HepG2 (cell line): Measurements from ENCODE around the gene FOXD4L6. TPM values are rescaled to one million over a fixed set of nuclear protein-coding genes. Genes with fewer than 3 reads are reported as not detected.
"Not testable (repeated sequence)": the region's sequence is repeated elsewhere in the genome, so short reads cannot be mapped to it uniquely, and the experiment has no call there.

ENCODE experiments used
- ATAC-seq: fragments of 200-7000 bp; cut with Tn5 transposase; 3 replicates; pipeline ENCODE4 v1.9.1; 2020; ENCODE audit warnings: mild to moderate bottlenecking, moderate library complexity
- BruUV-seq: library from RNA; stranded (reverse); fragments of 400-500 nt; replicated peaks from 2 replicates; lab custom pipeline; 2021; lab: Mats Ljungman, UMichigan
- CTCF ChIA-PET: fragments of 300-600 bp; formaldehyde crosslinking; extraction: SDS; loops from one replicate; lab custom pipeline; 2021; ENCODE audit warnings: low total read pairs, inconsistent platforms, low intra/inter-chr PET ratio; lab: Yijun Ruan, JAX
- POLR2A ChIA-PET: fragments of 350-600 bp; sonication (Branson Sonifier 250); formaldehyde crosslinking; loops from one replicate; lab custom pipeline; 2020; ENCODE audit warnings: antibody characterized with exemption, inconsistent platforms; lab: Yijun Ruan, JAX
- DNase-seq: peaks from one replicate; pipeline ENCODE4 v3.0.0-alpha.2; 2015; ENCODE audit warnings: low spot score
- FAIRE-seq: peaks from 3 replicates; lab custom pipeline; 2011; peaks lifted over from hg19 to GRCh38; lab: Jason Lieb, UNC
- H2AFZ ChIP-seq: one replicate; pipeline ENCODE4 v1.6.1; 2011; ENCODE audit warnings: low read length, inconsistent platforms
- H3K27ac ChIP-seq: fragments of 300-600 bp; 3 replicates; pipeline ENCODE4 v1.8.0; 2011; ENCODE audit warnings: mixed run types, mild to moderate bottlenecking, mixed read lengths, low read length, inconsistent platforms; ENCODE audit not compliant: insufficient read depth; ENCODE audit errors: extremely low read length
- H3K27me3 ChIP-seq, 2 experiments: fragments of 200-600 bp in 1 of 2; 2 replicates in 1 of 2; 3 replicates in 1 of 2; pipeline versions ENCODE4 v1.6.0 to v1.8.0; 2011; ENCODE audit warnings: low read length in 2 of 2, mild to moderate bottlenecking in 2 of 2, moderate library complexity in 2 of 2, inconsistent platforms in 1 of 2; ENCODE audit not compliant: insufficient read depth in 2 of 2, control insufficient read depth in 1 of 2
- H3K36me3 ChIP-seq, 2 experiments: fragments of 200-600 bp in 1 of 2; replicated peaks in 1 of 2; 2 replicates in 1 of 2; 3 replicates in 1 of 2; pipeline versions ENCODE4 v1.5.1 to v1.8.0; 2011; ENCODE audit warnings: low read length in 2 of 2, inconsistent platforms in 1 of 2; ENCODE audit not compliant: insufficient read depth in 2 of 2, control insufficient read depth in 1 of 2
- H3K4me1 ChIP-seq: 2 replicates; pipeline ENCODE4 v1.5.1; 2012; ENCODE audit warnings: low read length, inconsistent platforms; ENCODE audit not compliant: insufficient read depth
- H3K4me2 ChIP-seq: 2 replicates; pipeline ENCODE4 v1.6.0; 2011; ENCODE audit warnings: low read depth, low read length, inconsistent platforms
- H3K4me3 ChIP-seq, 3 experiments: fragments of 200-600 bp in 1 of 3; sonication (generic), shearing (Covaris generic) in 1 of 3; replicated peaks in 1 of 3; 2 replicates each; pipeline ENCODE4 v1.5.1; 2011 to 2016; ENCODE audit warnings: low read length in 3 of 3, inconsistent platforms in 2 of 3, low read depth in 2 of 3, mild to moderate bottlenecking in 2 of 3, control low read depth in 1 of 3, mixed read lengths in 1 of 3; ENCODE audit not compliant: insufficient read depth in 1 of 3
- H3K79me2 ChIP-seq: one replicate; pipeline ENCODE4 v1.6.1; 2011; ENCODE audit warnings: low read length, inconsistent platforms; ENCODE audit not compliant: insufficient read depth
- H3K9ac ChIP-seq: 2 replicates; pipeline ENCODE4 v1.6.0; 2011; ENCODE audit warnings: mild to moderate bottlenecking, low read depth, low read length, inconsistent platforms; ENCODE audit not compliant: insufficient read depth
- H3K9me3 ChIP-seq: 2 replicates; pipeline ENCODE4 v1.5.1; 2012; ENCODE audit warnings: mild to moderate bottlenecking, low read length
- H4K20me1 ChIP-seq: 2 replicates; pipeline ENCODE4 v1.6.0; 2011; ENCODE audit warnings: inconsistent platforms, mild to moderate bottlenecking, low read length, moderate library complexity; ENCODE audit not compliant: insufficient read depth
- STAG1 ChIP-seq: sonication (generic); formaldehyde crosslinking; IDR thresholded peaks from 2 replicates; pipeline ENCODE4 v1.4.0; 2020; ENCODE audit warnings: missing genetic modification reagents
- WGBS: methylation state at CpG from one replicate; pipeline ENCODE4 v1.1.6; 2017; ENCODE audit warnings: low lambda C conversion rate; 5-methylcytosine and 5-hydroxymethylcytosine counted together
- in situ Hi-C: cut with HindIII; loops from 2 replicates; pipeline ENCODE4 v1.10.0; 2017; ENCODE audit warnings: low pct_unique_long_range_greater_than_20kb; ENCODE audit not compliant: extremely low pct_ligation_motif_present
- intact Hi-C: fragments of 100-400 bp; cut with micrococcal nuclease; formaldehyde crosslinking; loops from one replicate; pipeline ENCODE4 v1.10.0; 2022; ENCODE audit not compliant: unreplicated experiment
- polyA plus RNA-seq, 8 experiments: library from polyadenylated mRNA; depleted of rRNA in 3 of 8; stranded (reverse) in 7 of 8; unstranded in 1 of 8; fragments of >200 nt; fragmentation: Illumina TruSeq in 4 of 8; extraction: Trizol in 4 of 8; gene quantifications; 2 replicates each; pipeline versions ENCODE4 v1.2.1 to v1.2.3, GENCODE V29; 2011 to 2016; ENCODE audit warnings: low read depth in 4 of 8, missing spikeins in 1 of 8, mixed read lengths in 1 of 8; ENCODE audit not compliant: insufficient read depth in 1 of 8
- total RNA-seq, 5 experiments: library from RNA; depleted of rRNA; stranded (reverse); fragments of >200 nt; fragmentation: Illumina TruSeq; extraction: Trizol; gene quantifications; 2 replicates each; pipeline ENCODE4 v1.2.3, GENCODE V29; 2016; ENCODE audit warnings: low read depth in 1 of 5
- TF ChIP-seq, protein P1 (sequence below): sonication (generic); formaldehyde crosslinking; IDR thresholded peaks from 2 replicates; pipeline ENCODE4 v1.5.0; 2020; ENCODE audit warnings: mild to moderate bottlenecking, missing genetic modification reagents, moderate library complexity

Gene FOXD4L6
- total and polyA plus RNA-seq, 2 of the 13 experiments (the other 11 are each of a cell fraction or from before 2014, with no cell fraction given): 0.11 TPM; not detected in 1

DNA sequence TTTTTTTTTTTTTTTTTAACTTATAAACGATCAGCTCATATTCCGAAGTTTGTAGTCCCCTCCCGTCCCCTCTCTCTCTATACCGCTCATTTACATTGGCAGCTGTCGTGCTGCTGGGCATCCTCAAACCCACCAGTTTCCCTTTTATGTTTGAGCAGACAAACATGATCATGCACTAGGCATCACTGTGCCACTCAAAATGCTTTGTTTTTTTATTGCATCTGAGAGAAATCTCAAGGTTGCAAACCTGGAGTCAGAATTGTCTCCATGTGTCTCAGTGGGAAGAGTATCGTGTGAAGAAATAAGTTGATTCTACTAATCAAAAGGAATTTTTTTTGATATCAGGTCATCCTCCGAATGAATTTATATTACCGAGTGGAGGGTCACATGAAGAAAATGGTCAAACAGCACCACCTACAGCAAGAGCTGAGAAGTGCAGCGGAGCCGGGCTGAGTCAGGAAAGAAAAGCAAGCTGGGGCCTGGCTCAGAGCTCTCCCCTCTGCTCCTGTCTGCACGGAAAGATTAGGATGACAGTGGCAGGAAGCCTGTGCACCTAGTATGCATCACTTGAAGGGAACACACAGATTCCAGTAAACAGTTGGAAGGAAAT, 39.9 kb downstream of the FOXD4L6 start:
- H3K9me3 ChIP-seq, POLR2A ChIA-PET, H3K9ac ChIP-seq, H3K4me1 ChIP-seq, FAIRE-seq, CTCF ChIA-PET, H3K79me2 ChIP-seq, intact Hi-C loops, H3K4me3 ChIP-seq, H3K27ac ChIP-seq, BruUV-seq, DNase-seq, in situ Hi-C loops, H2AFZ ChIP-seq, H3K36me3 ChIP-seq, H4K20me1 ChIP-seq, H3K4me2 ChIP-seq, H3K27me3 ChIP-seq: not testable (repeated sequence)
- TF ChIP-seq, protein P1, sequence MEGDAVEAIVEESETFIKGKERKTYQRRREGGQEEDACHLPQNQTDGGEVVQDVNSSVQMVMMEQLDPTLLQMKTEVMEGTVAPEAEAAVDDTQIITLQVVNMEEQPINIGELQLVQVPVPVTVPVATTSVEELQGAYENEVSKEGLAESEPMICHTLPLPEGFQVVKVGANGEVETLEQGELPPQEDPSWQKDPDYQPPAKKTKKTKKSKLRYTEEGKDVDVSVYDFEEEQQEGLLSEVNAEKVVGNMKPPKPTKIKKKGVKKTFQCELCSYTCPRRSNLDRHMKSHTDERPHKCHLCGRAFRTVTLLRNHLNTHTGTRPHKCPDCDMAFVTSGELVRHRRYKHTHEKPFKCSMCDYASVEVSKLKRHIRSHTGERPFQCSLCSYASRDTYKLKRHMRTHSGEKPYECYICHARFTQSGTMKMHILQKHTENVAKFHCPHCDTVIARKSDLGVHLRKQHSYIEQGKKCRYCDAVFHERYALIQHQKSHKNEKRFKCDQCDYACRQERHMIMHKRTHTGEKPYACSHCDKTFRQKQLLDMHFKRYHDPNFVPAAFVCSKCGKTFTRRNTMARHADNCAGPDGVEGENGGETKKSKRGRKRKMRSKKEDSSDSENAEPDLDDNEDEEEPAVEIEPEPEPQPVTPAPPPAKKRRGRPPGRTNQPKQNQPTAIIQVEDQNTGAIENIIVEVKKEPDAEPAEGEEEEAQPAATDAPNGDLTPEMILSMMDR (CRISPR knock-in tag): peak; percentile 19
- TF ChIP-seq STAG1 (CRISPR knock-in tag): peak; percentile 33
- 1% methylated on average over 9 of the region's 11 CpGs for WGBS
- peak; percentile 90 for ATAC-seq

DNA sequence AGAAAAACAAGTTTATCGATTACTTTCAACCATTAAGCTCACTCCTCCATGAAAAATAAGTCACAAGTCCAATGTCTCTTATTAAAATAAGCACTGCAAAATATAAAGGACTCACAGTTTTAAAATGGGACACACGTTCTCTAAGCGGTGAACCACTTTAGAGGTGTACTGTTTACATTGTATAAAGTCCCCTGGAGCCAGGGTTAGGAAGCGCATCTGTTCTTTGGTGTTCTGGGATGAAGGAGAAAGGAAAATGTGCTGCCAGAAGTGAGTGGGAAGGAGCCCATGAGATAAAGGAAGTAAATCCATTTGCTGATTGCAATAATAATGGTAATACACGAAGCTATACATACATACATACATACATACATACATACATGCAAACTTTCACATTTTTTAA, 40.6 kb downstream of the FOXD4L6 start:
- BruUV-seq, H3K4me3 ChIP-seq, POLR2A ChIA-PET, H3K27me3 ChIP-seq, H3K4me1 ChIP-seq, intact Hi-C loops, H3K27ac ChIP-seq, FAIRE-seq, H2AFZ ChIP-seq, H3K9ac ChIP-seq, H3K9me3 ChIP-seq, in situ Hi-C loops, DNase-seq, H3K36me3 ChIP-seq, H3K4me2 ChIP-seq, CTCF ChIA-PET, H4K20me1 ChIP-seq, H3K79me2 ChIP-seq: not testable (repeated sequence)
- 15% methylated on average over 5 of the region's 5 CpGs for WGBS
- peak; percentile 85 for ATAC-seq

DNA sequence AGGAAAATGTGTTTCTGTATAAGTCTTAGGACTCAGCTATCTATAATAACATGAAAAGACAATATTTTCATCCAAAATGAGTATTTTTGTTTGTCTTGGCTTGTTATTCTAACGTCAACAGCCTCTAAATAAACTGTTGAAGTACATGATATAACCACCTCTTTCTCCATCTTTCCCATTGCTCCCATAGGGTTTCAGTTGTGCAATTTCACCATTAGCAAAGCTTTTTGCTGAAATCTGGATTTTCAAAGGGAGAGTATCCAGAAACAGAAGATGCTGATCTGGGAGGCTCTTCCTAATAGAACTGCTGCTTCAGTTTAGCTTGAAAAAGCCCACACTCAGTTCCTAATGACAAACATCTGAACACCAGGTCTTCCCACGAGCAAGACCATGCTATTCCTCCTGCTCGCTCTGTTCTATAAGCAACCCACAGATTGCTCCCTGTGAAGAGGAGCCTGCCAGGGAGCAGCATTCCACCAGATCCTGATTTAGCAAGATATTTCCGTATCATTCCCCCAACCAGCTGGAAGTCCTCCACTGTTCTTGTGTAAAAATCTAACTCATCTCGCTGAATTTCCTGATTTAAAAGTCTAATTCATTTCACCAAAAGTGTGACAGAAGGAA, 41.2 kb downstream of the FOXD4L6 start:
- H3K4me1 ChIP-seq, H2AFZ ChIP-seq, intact Hi-C loops, H3K9me3 ChIP-seq, CTCF ChIA-PET, H3K27ac ChIP-seq, H3K4me2 ChIP-seq, ATAC-seq, DNase-seq, H3K9ac ChIP-seq, FAIRE-seq, H3K36me3 ChIP-seq, H3K27me3 ChIP-seq, H4K20me1 ChIP-seq, in situ Hi-C loops, H3K4me3 ChIP-seq, POLR2A ChIA-PET, BruUV-seq, H3K79me2 ChIP-seq: not testable (repeated sequence)
- 9% methylated on average over 4 of the region's 5 CpGs for whole genome bisulfite sequencing
